A549 (cell line): ENCODE data around the gene PITPNM3.

Experiments used
- HEYL ChIP-seq: fragments of 250-450 bp; sonication (Bioruptor Pico); IDR thresholded peaks from 2 replicates; pipeline ENCODE4 v1.8.0; 2021; ENCODE audit warnings: mild to moderate bottlenecking, moderate library complexity
- NFE2L2 ChIP-seq: fragments of 150-350 bp; conservative IDR thresholded peaks from 2 replicates; pipeline ENCODE4 v1.6.1; 2014; ENCODE audit warnings: low read length
- NR3C1 ChIP-seq: fragments of >200 bp; sonication (Bioruptor Twin); formaldehyde crosslinking; IDR thresholded peaks from 3 replicates; pipeline ENCODE4 v1.6.1; 2017
- REST ChIP-seq: fragments of 200-600 bp; sonication (generic); IDR thresholded peaks from 2 replicates; pipeline ENCODE4 v1.6.1; 2016; ENCODE audit warnings: antibody characterized with exemption, mild to moderate bottlenecking, moderate library complexity
- RFX5 ChIP-seq: fragments of 450-650 bp; IDR thresholded peaks from 2 replicates; pipeline ENCODE4 v1.7.1; 2014; ENCODE audit warnings: antibody characterized with exemption, mild to moderate bottlenecking, moderate library complexity
- SREBF2 ChIP-seq: fragments of 450-650 bp; IDR thresholded peaks from 2 replicates; pipeline ENCODE4 v1.6.1; 2014; ENCODE audit warnings: mild to moderate bottlenecking, moderate library complexity

GRCh38 chr17:6536566-6537065, 19.7 kb downstream of the PITPNM3 start:
- TF ChIP-seq REST (no peak), SREBF2 (no peak), HEYL (CRISPR knock-in tag) (no peak), NR3C1 (no peak), RFX5 (no peak), NFE2L2 (no peak)
